Measurements from ENCODE around the gene PHF21B. TPM values are rescaled to one million over a fixed set of nuclear protein-coding genes. Genes with fewer than 3 reads are reported as not detected.
A peak's percentile ranks its signal among the peaks of the same experiment; 100 is the strongest.

The PHF21B gene
- total RNA-seq, 1 donor from 2014 or later = not detected

GRCh38 chr22:44992166-44992565 is 17.6 kb downstream of the PHF21B start:
- ATAC-seq (no peak), DNase-seq (ENCODE audit: low spot score) (no peak)

- DNase-seq (ENCODE audit: low spot score) (no peak), ATAC-seq (no peak)
Measured at GRCh38 chr22:44991218-44991617, 18.6 kb downstream of the PHF21B start.

DNA sequence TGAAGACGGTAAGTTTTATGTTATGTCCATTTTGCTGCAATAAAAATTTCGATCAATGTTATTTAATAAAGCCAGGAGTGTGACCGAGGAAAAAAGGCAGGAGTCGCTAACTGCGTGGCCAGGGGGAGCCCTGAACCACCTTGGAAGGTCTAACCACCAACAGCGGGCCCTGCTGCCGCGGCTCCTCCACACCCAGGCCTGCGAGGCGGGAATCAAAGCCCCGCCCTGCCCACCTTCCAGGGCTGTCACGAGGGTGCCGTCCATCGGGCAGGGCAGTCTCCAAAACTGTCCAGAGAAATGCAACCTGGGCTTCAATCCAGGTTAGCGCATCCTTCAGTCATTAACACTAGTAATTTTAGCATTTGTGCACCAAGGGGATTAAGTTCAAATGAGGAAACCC is 19.0 kb downstream of the PHF21B start:
- DNase-seq (ENCODE audit: low spot score) (no peak), ATAC-seq (no peak)

- ATAC-seq (no peak), DNase-seq (ENCODE audit: low spot score) (no peak)
Measured at GRCh38 chr22:44990328-44990727, 19.5 kb downstream of the PHF21B start.

DNA sequence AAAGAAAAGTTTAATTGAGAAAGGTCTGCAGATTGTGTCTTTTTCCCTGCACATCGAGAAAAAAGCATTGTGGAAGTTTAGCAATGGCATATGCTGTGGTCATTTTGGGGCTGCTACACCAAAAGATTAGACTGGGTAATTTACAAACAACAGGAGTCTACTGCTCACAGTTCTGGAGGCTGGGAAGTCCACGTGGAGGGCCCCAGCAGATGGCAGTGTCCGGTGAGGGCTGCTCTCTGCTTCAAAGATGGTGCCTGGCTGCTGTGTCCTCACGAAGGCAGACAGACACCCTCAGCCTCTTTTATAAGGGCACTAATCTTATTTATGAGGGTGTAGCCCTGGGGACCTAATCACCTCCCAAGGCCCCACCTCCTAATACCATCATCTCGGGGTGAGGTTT is 21.1 kb downstream of the PHF21B start:
- DNase-seq (ENCODE audit: low spot score) (no peak), ATAC-seq (no peak)

GRCh38 chr22:44986926-44987325 is 22.9 kb downstream of the PHF21B start:
- DNase-seq (ENCODE audit: low spot score) (no peak), ATAC-seq (no peak)

DNA sequence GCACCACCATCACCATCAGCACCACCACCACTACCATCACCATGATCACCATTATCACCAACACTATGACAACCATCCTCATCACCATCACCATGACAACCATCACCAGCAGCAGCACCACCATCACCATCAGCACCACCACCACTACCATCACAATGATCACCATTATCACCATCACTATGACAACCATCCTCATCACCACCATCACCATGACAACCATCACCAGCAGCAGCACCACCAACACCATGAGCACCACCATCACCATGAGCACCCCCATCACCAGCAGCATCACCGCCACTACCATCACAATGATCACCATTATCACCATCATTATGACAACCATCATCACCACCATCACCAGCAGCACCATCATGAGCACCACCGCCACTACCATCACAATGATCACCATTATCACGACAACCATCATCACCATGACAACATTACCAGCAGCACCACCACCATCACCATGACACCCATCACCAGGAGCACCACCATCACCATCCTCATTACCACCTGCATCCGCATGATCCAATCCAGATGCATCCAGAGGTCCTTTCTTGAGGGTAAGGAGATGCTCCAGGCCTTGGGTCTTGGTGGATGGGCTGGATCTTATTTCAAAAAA is 23.8 kb downstream of the PHF21B start:
- DNase-seq (ENCODE audit: low spot score) (no peak), ATAC-seq (no peak)

DNA sequence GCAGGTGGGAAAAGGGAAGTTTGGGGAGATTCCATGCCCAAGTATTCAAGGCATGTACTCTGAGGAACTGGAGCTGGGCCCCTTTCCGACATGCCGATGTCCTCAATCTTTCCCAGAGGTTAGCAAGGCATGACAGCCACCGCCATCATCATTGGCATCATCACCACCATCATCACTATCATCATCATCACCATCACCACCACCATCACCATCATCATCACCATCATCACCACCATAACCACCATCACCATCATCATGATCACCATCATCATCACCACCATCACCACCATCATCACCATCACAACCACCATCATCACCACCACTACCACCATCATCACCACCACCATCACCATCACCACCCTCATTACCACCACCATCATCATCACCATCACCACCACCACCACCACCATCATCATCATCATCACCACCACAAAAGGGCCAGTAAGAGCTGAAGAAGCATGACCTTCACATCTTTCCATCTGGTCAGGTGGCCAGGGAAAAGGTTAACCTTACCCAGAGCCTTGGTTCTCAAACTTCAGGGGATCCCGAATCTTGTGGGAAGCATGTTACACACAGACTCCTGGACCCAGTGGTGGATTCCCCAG is 25.8 kb downstream of the PHF21B start:
- ATAC-seq = no peak
- DNase-seq (ENCODE audit: low spot score) = no peak

DNA sequence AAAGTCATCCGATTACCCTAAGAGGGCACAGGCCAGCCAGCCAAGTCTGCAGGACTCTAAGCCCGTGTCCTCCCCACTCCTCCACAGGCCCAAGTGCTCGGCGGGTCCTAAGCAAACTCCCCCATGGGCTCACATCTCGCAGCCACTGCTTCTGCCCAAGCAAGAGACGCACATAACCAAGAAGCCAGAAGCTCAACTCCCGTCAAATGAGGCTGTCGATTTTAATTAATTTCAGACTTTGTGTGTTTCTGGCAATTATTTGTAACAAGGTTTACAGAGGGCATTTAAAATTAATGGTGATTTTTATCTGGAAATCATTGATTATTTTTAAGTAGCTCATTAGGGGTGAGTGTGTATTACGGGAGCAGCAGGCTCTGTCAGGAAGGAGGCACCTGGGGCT is 27.4 kb downstream of the PHF21B start:
- no peak for ATAC-seq

DNA sequence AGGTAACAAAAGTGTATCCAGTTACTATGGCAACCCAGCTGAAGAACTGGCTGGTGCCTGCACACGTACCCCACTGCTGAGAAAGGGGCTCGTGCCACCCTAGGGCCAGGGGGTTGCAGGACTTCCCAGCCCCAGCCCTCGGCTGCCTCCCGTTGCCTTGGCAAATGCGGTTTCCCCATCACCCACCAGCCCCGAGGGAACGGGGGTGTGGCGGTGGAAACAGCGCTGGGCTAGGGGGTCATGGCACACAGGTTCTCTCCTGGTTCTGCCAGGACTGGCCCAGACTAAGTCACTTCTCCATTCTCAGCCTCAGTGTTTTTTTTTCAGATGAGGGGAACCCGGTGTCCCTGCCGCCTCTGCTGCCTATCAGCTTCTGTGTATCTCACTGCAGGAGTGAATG is 27.9 kb downstream of the PHF21B start:
- DNase-seq (ENCODE audit: low spot score) (no peak), ATAC-seq (no peak)

More for the DNA sequence above, 27.4 kb downstream of the PHF21B start:
- no peak for DNase-seq (ENCODE audit: low spot score)

DNA sequence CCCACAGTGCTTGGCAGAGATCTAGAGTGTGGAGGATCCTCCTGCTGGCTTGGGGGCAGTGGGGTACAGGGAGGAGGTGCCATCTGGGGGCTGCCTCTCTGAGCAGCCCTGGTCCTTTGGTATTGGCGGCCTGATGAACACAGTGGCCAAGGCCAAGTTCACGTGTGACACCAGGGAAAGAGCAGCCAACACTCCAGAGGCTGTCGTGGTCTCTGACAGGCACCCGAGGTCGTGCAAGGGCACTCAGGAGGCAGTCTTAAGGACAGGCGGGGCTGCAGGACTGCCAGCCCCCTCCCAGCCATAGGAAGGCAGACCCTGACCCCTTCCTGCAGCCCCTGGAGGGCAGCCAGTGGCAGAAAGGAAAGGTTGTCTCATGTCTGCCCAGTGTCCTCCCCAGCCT is 30.7 kb downstream of the PHF21B start:
- ATAC-seq (no peak), DNase-seq (ENCODE audit: low spot score) (no peak)

- peak; percentile 79 for ATAC-seq
- DNase-seq (ENCODE audit: low spot score) = no peak
Measured at GRCh38 chr22:44975427-44976262, 34.2 kb downstream of the PHF21B start.

DNA sequence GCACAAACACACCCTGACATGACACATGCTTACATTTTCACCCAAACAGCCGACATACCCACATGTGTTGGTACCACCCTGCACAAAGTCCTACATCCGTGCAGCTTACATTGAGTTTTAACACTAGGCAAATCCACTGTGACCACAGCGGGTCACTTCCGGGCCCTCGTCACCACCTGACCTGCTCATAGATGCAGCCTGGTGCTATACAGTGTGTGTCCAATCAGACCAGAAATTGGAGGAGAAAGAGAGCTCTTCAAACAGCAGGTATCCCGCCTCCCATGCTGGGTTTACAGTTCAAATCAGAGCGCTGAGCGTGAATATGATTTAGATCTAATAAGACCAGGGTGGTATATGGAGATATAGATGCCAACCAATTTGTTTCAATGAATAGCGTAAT is 35.4 kb downstream of the PHF21B start:
- no peak for ATAC-seq

DNA sequence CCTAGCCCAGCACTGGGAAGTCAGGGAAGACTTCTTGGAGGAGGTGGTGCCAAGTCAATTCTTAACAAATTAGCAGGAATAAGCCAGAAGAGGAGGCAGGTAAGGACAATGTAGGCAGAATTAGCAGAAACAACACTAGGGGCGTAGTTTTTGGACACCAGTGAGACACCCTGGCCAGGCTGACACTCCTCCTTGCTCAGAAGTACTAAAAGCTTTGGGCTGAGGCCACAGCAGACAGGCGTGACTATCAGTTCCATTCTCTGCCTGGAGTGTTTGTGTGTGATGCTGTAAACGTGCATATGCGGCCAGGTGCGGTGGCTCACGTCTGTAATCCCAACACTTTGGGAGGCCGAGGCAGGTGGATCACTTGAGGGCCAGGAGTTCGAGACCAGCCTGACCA is 36.0 kb downstream of the PHF21B start:
- ATAC-seq (no peak), DNase-seq (ENCODE audit: low spot score) (no peak)

More for the DNA sequence above, 35.4 kb downstream of the PHF21B start:
- DNase-seq (ENCODE audit: low spot score) = no peak

- DNase-seq (ENCODE audit: low spot score) = no peak
- no peak for ATAC-seq
Measured at GRCh38 chr22:44972363-44973083, 37.3 kb downstream of the PHF21B start.

GRCh38 chr22:44971651-44972362 is 38.0 kb downstream of the PHF21B start:
- DNase-seq (ENCODE audit: low spot score) (no peak), ATAC-seq (no peak)

DNA sequence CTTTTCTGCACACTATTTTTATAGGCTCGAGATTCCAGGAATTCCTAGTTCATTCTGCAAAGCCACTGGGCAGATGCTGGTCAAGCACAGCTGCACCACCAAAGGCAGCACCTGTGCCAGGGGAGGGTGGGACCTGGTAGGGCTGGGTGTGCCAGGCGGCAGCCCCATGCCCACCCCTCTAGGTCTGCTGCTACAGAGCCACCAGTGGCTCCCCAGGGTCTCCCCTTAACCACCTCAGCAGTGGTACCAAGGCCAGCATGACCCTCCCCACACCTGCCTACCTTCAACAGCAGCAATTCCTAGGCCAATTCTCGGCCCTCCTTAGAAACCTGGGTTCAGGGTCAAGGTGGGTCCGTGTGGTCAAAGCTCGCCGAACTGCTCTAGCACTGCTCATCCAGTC is 39.5 kb downstream of the PHF21B start:
- ATAC-seq (no peak), DNase-seq (ENCODE audit: low spot score) (no peak)

DNA sequence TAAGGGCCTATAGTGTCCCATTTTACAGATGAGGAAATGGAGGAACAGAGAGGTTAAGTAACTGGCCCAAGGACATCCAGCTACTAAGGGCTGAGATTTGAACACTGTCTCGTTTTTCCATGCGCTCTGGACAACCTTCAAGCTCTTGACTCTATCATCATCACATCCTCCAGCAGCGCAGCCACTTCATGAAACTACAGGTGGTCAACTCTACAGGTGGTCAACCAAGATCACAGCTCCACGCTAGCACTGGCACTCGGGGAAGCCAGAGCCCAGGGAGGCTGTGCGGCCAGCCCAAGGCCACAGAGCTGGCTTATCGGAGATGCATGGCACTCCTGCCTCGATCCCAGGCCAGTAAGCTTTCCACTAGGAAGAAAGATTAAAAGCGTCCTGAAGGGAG is 40.0 kb downstream of the PHF21B start:
- ATAC-seq (no peak), DNase-seq (ENCODE audit: low spot score) (no peak)

DNA sequence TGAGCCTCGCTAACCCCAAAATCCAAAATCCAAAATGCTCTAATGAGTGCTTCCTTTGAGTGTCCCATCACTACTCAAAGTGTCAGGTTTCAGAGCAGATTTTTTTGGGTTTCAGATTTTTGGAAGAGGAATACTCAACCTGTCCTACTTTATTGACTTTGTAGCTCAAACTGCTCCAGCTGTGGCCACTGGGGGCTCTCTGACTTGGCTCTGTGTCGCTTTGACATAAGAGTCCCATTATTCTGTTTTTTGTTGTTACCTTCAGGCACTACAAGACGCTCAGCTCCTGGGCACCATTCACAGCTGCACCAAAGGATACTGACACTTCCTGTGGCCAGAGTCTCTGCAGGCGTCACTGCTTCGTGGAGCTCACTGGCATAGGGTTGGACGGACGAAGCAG is 41.1 kb downstream of the PHF21B start:
- DNase-seq (ENCODE audit: low spot score) (no peak), ATAC-seq (no peak)

GRCh38 chr22:44965171-44965570 is 44.6 kb downstream of the PHF21B start:
- DNase-seq (ENCODE audit: low spot score) = no peak

GRCh38 chr22:44964722-44965078 is 45.1 kb downstream of the PHF21B start:
- no peak for ATAC-seq
- no peak for DNase-seq (ENCODE audit: low spot score)

More at GRCh38 chr22:44965171-44965570, 44.6 kb downstream of the PHF21B start:
- ATAC-seq = no peak

Measured in left lobe of liver (tissue), 2 donors.